SK-N-SH treated with all-trans-retinoic acid at 6 μM for 48 hours (cell line): ENCODE measurements around the gene CPZ.
"Not testable (repeated sequence)": the region's sequence is repeated elsewhere in the genome, so short reads cannot be mapped to it uniquely, and the experiment has no call there.

Source experiments
- ATAC-seq: fragments of 200-7000 bp; cut with Tn5 transposase; 3 replicates; pipeline ENCODE4 v1.9.1; 2020; ENCODE audit warnings: mild to moderate bottlenecking, moderate library complexity
- ARNTL ChIP-seq: fragments of 450-650 bp; formaldehyde crosslinking; IDR thresholded peaks from 2 replicates; pipeline ENCODE4 v1.5.0; 2020; ENCODE audit warnings: low read depth, mild to moderate bottlenecking, moderate library complexity, borderline replicate concordance
- BACH2 ChIP-seq: fragments of 250-450 bp; sonication (Bioruptor Pico); IDR thresholded peaks from 2 replicates; pipeline ENCODE4 v1.9.0; 2021; ENCODE audit warnings: mild to moderate bottlenecking, borderline replicate concordance
- GLIS3 ChIP-seq: fragments of 250-450 bp; sonication (Bioruptor Pico); IDR thresholded peaks from 2 replicates; pipeline ENCODE4 v1.5.0; 2020; ENCODE audit warnings: mild to moderate bottlenecking, moderate library complexity
- OSR1 ChIP-seq: fragments of 250-450 bp; sonication (Bioruptor Pico); IDR thresholded peaks from 2 replicates; pipeline ENCODE4 v1.8.0; 2022; ENCODE audit warnings: moderate library complexity, mild to moderate bottlenecking, inconsistent platforms
- POU6F1 ChIP-seq: fragments of 250-450 bp; sonication (Bioruptor Pico); IDR thresholded peaks from 2 replicates; pipeline ENCODE4 v1.8.0; 2021; ENCODE audit warnings: low read depth, mild to moderate bottlenecking, moderate library complexity, borderline replicate concordance
- RARB ChIP-seq: fragments of 250-450 bp; sonication (Bioruptor Pico); IDR thresholded peaks from 2 replicates; pipeline ENCODE4 v1.8.0; 2021; ENCODE audit warnings: mild to moderate bottlenecking, moderate library complexity
- SNAI2 ChIP-seq: fragments of 250-450 bp; sonication (Bioruptor Pico); IDR thresholded peaks from 2 replicates; pipeline ENCODE4 v1.5.0; 2020; ENCODE audit warnings: mild to moderate bottlenecking, moderate library complexity
- TCF4 ChIP-seq: fragments of 250-450 bp; sonication (Bioruptor Pico); IDR thresholded peaks from 2 replicates; pipeline ENCODE4 v1.8.0; 2021; ENCODE audit warnings: mild to moderate bottlenecking, moderate library complexity, borderline replicate concordance
- TOX ChIP-seq: fragments of 250-450 bp; sonication (Bioruptor Pico); IDR thresholded peaks from 2 replicates; pipeline ENCODE4 v1.8.0; 2021; ENCODE audit warnings: mild to moderate bottlenecking, moderate library complexity, borderline replicate concordance
- TSHZ2 ChIP-seq: fragments of 250-450 bp; sonication (Bioruptor Pico); IDR thresholded peaks from 2 replicates; pipeline ENCODE4 v1.5.0; 2020; ENCODE audit warnings: mild to moderate bottlenecking, moderate library complexity
- ZC3H10 ChIP-seq: fragments of 250-450 bp; sonication (Bioruptor Pico); IDR thresholded peaks from 2 replicates; pipeline ENCODE4 v1.5.1; 2021; ENCODE audit warnings: mild to moderate bottlenecking, moderate library complexity
- ZFP30 ChIP-seq: fragments of 450-650 bp; formaldehyde crosslinking; IDR thresholded peaks from 2 replicates; pipeline ENCODE4 v1.5.0; 2022; ENCODE audit warnings: mild to moderate bottlenecking, moderate library complexity
- ZNF8 ChIP-seq: fragments of 450-650 bp; formaldehyde crosslinking; IDR thresholded peaks from 2 replicates; pipeline ENCODE4 v1.5.0; 2020; ENCODE audit warnings: mild to moderate bottlenecking, moderate library complexity
- TF ChIP-seq, protein P1 (sequence below): fragments of 250-450 bp; sonication (Bioruptor Pico); IDR thresholded peaks from 2 replicates; pipeline ENCODE4 v1.8.0; 2020; ENCODE audit warnings: mild to moderate bottlenecking, moderate library complexity, borderline replicate concordance
- TF ChIP-seq, protein P2 (sequence below): fragments of 250-450 bp; sonication (Bioruptor Pico); IDR thresholded peaks from 2 replicates; pipeline ENCODE4 v1.5.1; 2021; ENCODE audit warnings: mild to moderate bottlenecking, moderate library complexity
- TF ChIP-seq, protein P3 (sequence below): fragments of 250-450 bp; sonication (Bioruptor Pico); IDR thresholded peaks from 2 replicates; pipeline ENCODE4 v1.5.1; 2020; ENCODE audit warnings: low read depth, mild to moderate bottlenecking, moderate library complexity

The CPZ gene

DNA sequence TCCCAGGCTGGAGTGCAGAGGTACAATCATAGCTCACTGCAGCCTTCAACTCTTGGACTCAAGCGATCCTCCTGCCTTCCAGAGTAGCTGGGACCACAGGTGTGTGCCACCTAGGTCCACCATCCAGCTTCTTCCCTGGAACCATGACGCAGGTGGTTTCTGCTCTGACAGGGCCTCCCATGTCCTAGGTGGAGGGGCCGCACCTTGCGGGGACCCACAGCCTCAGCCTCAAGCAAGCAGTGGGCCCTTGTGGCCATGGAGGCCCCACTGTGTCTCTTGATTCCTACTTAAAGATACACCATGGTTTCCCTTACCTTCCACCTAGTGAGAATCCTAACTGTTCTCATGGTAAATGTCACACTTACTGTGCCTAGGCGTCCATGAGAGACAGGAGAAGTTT, 19.3 kb upstream of the CPZ start:
- ATAC-seq = no peak
- no peak for TF ChIP-seq RARB (CRISPR knock-in tag)
- no peak for TF ChIP-seq GLIS3 (CRISPR knock-in tag)
- no peak for TF ChIP-seq ZNF8 (CRISPR knock-in tag)
- TF ChIP-seq POU6F1 (CRISPR knock-in tag) = no peak
- TF ChIP-seq, protein P1, sequence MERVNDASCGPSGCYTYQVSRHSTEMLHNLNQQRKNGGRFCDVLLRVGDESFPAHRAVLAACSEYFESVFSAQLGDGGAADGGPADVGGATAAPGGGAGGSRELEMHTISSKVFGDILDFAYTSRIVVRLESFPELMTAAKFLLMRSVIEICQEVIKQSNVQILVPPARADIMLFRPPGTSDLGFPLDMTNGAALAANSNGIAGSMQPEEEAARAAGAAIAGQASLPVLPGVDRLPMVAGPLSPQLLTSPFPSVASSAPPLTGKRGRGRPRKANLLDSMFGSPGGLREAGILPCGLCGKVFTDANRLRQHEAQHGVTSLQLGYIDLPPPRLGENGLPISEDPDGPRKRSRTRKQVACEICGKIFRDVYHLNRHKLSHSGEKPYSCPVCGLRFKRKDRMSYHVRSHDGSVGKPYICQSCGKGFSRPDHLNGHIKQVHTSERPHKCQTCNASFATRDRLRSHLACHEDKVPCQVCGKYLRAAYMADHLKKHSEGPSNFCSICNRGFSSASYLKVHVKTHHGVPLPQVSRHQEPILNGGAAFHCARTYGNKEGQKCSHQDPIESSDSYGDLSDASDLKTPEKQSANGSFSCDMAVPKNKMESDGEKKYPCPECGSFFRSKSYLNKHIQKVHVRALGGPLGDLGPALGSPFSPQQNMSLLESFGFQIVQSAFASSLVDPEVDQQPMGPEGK (CRISPR knock-in tag) = no peak
- TF ChIP-seq TCF4 (CRISPR knock-in tag) = no peak

- no peak for ATAC-seq
- TF ChIP-seq ZFP30 (CRISPR knock-in tag) (no peak), TCF4 (CRISPR knock-in tag) (no peak), SNAI2 (CRISPR knock-in tag) (no peak), POU6F1 (CRISPR knock-in tag) (no peak)
- TF ChIP-seq, protein P2, sequence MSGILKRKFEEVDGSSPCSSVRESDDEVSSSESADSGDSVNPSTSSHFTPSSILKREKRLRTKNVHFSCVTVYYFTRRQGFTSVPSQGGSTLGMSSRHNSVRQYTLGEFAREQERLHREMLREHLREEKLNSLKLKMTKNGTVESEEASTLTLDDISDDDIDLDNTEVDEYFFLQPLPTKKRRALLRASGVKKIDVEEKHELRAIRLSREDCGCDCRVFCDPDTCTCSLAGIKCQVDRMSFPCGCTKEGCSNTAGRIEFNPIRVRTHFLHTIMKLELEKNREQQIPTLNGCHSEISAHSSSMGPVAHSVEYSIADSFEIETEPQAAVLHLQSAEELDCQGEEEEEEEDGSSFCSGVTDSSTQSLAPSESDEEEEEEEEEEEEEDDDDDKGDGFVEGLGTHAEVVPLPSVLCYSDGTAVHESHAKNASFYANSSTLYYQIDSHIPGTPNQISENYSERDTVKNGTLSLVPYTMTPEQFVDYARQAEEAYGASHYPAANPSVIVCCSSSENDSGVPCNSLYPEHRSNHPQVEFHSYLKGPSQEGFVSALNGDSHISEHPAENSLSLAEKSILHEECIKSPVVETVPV (CRISPR knock-in tag) = no peak
Measured at GRCh38 chr4:8574796-8575370, 17.7 kb upstream of the CPZ start.

GRCh38 chr4:8575457-8575856, 17.1 kb upstream of the CPZ start:
- no peak for ATAC-seq
- no peak for TF ChIP-seq ZNF8 (CRISPR knock-in tag)
- TF ChIP-seq OSR1 (CRISPR knock-in tag) = no peak
- no peak for TF ChIP-seq ZC3H10

DNA sequence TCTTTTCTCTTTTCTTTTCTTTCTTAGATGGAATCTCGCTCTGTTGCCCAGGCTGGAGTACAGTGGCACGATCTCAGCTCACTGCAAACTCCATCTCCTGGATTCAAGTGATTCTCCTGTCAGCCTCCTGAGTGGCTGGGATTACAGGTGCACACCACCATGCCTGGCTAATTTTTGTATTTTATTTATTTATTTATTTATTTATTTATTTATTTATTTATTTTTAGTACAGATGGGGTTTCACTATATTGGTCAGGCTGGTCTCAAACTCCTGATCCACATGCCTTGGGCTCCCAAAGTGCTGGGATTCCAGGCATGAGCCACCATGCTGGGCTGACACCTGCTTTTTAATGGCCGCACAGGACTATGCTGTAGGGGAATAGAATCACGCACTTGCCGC, 16.0 kb upstream of the CPZ start:
- not testable (repeated sequence) for ATAC-seq

DNA sequence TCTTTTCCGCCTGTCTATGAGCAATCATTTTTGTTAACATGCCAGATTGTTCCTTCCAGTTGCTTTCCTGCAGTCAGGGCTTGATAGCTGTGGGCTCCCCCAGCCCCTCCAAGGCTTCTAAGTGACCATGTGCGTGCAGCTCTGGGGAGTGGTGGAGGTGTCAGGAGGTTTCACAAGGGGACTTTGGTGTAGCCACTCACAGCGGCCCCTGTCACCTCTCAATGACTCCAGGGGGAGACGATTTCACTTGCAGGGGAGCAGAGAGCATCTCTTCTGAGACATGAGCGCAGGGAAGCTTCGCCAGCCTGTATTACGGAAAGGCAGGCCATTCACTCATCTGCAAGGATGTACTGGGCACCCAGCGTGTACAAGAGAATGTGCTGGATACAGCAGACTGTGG, 15.5 kb upstream of the CPZ start:
- no peak for ATAC-seq
- TF ChIP-seq TSHZ2 (CRISPR knock-in tag) (no peak), OSR1 (CRISPR knock-in tag) (no peak), ZNF8 (CRISPR knock-in tag) (no peak), SNAI2 (CRISPR knock-in tag) (no peak), BACH2 (CRISPR knock-in tag) (no peak), ARNTL (CRISPR knock-in tag) (no peak), TOX (CRISPR knock-in tag) (no peak)
- TF ChIP-seq, protein P3, sequence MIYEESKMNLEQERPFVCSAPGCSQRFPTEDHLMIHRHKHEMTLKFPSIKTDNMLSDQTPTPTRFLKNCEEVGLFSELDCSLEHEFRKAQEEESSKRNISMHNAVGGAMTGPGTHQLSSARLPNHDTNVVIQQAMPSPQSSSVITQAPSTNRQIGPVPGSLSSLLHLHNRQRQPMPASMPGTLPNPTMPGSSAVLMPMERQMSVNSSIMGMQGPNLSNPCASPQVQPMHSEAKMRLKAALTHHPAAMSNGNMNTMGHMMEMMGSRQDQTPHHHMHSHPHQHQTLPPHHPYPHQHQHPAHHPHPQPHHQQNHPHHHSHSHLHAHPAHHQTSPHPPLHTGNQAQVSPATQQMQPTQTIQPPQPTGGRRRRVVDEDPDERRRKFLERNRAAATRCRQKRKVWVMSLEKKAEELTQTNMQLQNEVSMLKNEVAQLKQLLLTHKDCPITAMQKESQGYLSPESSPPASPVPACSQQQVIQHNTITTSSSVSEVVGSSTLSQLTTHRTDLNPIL (CRISPR knock-in tag) = no peak
